Kidney epithelial cell (primary cell): ENCODE results near the gene C5AR2. TPM values are rescaled to one million over a fixed set of nuclear protein-coding genes. Genes with fewer than 3 reads are reported as not detected.
"Not testable (repeated sequence)": the region's sequence is repeated elsewhere in the genome, so short reads cannot be mapped to it uniquely, and the experiment has no call there.

Experiments used
- DNase-seq: peaks from one replicate; pipeline ENCODE4 v3.0.0-alpha.2; 2010; ENCODE audit warnings: low read depth
- H3K27me3 ChIP-seq: 2 replicates; pipeline ENCODE4 v1.6.0; 2011; ENCODE audit warnings: low read length; ENCODE audit not compliant: control insufficient read depth, insufficient read depth
- H3K36me3 ChIP-seq: 2 replicates; pipeline ENCODE4 v1.5.1; 2011; ENCODE audit warnings: low read length; ENCODE audit not compliant: control insufficient read depth, insufficient read depth
- H3K4me3 ChIP-seq: 2 replicates; pipeline ENCODE4 v1.5.1; 2011; ENCODE audit warnings: low read depth, mild to moderate bottlenecking, control low read depth, low read length
- CTCF ChIP-seq: IDR thresholded peaks from 2 replicates; pipeline ENCODE4 v1.5.1; 2011; ENCODE audit warnings: mild to moderate bottlenecking, moderate library complexity, low read length, control low read depth, inconsistent platforms; ENCODE audit not compliant: insufficient read depth, poor library complexity, severe bottlenecking
- total RNA-seq: library from RNA; depleted of rRNA; stranded (reverse); fragments of >200 nt; gene quantifications from 2 replicates; pipeline ENCODE4 v1.2.3, GENCODE V29; 2015

The C5AR2 gene
- total RNA-seq, 1 donor from 2014 or later = not detected

GRCh38 chr19:47358936-47359335 is 27.0 kb downstream of the C5AR2 start:
- H3K27me3 ChIP-seq = no peaks in the 10 kb centered on the region
- TF ChIP-seq CTCF = no peak
- no peak for DNase-seq
- peaks cover 9% of the 10 kb centered on the region for H3K36me3 ChIP-seq
- H3K4me3 ChIP-seq = no peak overlapping the region

GRCh38 chr19:47362321-47362720 is 30.3 kb downstream of the C5AR2 start:
- no peak for DNase-seq
- H3K27me3 ChIP-seq = no peaks in the 10 kb centered on the region
- TF ChIP-seq CTCF = no peak
- H3K36me3 ChIP-seq = peaks cover 9% of the 10 kb centered on the region
- no peak overlapping the region for H3K4me3 ChIP-seq

- no peak for TF ChIP-seq CTCF
- no peak for DNase-seq
- Histone ChIP-seq H3K4me3 (no peak overlapping the region), H3K36me3 (peaks cover 6% of the 10 kb centered on the region), H3K27me3 (no peaks in the 10 kb centered on the region)
Observed at GRCh38 chr19:47363758-47364531, 32.0 kb downstream of the C5AR2 start.

- DNase-seq = not testable (repeated sequence)
Observed at GRCh38 chr19:47365455-47365854, 33.5 kb downstream of the C5AR2 start.

DNA sequence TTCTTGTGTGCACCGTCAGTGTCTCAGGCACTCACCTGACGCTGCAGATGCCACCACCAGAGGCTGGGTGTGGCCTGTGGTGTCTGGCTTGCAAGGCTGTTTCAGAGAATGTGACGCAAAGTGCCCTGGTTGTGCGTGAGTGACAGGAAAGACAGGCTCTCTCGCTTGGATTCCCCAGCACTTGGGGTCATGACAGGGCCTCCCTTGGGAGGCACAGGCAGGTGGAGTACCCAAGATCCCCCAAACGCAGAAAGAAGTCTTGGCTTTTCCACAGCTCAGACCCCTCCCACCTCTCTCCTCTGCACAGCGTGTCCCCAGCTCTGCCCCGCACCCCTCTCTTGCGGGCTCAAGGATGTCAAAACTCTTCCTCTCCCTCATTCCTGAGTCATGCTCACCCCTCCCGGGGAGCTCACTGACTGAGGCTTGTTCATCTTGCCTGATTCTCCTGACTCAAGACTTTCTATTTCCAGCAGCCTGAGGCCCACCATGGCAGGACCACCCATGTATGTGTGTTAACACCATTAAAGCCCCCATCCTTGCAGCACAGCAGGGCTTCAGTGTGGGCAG is 38.2 kb downstream of the C5AR2 start:
- no peak for TF ChIP-seq CTCF
- H3K4me3 ChIP-seq = no peak overlapping the region
- no peaks in the 10 kb centered on the region for H3K36me3 ChIP-seq
- H3K27me3 ChIP-seq = no peaks in the 10 kb centered on the region
- DNase-seq = no peak

More at GRCh38 chr19:47365455-47365854, 33.5 kb downstream of the C5AR2 start:
- not testable (repeated sequence) for H3K4me3 ChIP-seq, H3K27me3 ChIP-seq, H3K36me3 ChIP-seq

DNA sequence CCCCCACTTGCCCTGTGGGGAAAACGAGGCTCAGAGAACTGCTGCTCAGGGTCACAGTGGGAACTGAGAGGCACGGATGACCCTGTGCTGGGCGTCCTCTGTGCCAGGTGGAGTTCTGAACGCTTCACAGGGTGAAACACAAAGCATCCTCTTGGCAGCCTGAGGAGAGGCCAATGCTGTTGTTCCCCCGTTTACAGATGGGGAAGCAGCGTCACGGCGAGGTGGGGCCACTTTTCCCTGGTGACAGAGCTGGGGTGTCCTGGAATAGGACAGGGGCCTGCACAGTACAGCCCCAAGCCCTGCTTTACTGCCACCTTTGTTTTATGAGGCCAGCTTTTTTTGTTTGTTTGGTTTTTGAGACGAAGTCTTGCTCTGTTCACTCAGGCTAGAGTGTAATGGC is 39.3 kb downstream of the C5AR2 start:
- H3K27me3 ChIP-seq = no peaks in the 10 kb centered on the region
- TF ChIP-seq CTCF = no peak
- no peak overlapping the region for H3K4me3 ChIP-seq
- H3K36me3 ChIP-seq = peaks cover 1% of the 10 kb centered on the region
- DNase-seq = no peak
